Aorta (tissue), 5 donors: ENCODE data around the gene SLX1A. TPM values are rescaled to one million over a fixed set of nuclear protein-coding genes. Genes with fewer than 3 reads are reported as not detected.

Experiments
- ATAC-seq: fragments of 200-7000 bp; cut with Tn5 transposase; one replicate; pipeline ENCODE4 v1.9.1; 2022; ENCODE audit warnings: moderate library complexity; ENCODE audit not compliant: low FRiP score
- DNase-seq, 2 donors: peaks; one replicate each; pipeline ENCODE4 v3.0.0-alpha.2; 2020
- H3K27ac ChIP-seq, 2 donors: one replicate each; pipeline ENCODE4 v1.5.1; 2013; ENCODE audit warnings: low read length in 2 of 2, mild to moderate bottlenecking in 2 of 2, moderate library complexity in 2 of 2, control low read depth in 1 of 2, inconsistent platforms in 1 of 2, low read depth in 1 of 2
- H3K27me3 ChIP-seq, 2 donors: one replicate each; pipeline ENCODE4 v1.6.1; 2013; ENCODE audit warnings: control low read depth in 1 of 2, low read length in 1 of 2, mild to moderate bottlenecking in 1 of 2, moderate library complexity in 1 of 2; ENCODE audit not compliant: insufficient read depth in 2 of 2, control insufficient read depth in 1 of 2
- H3K36me3 ChIP-seq, 2 donors: one replicate each; pipeline ENCODE4 v1.6.1; 2013; ENCODE audit warnings: control low read depth in 1 of 2, low read length in 1 of 2, mild to moderate bottlenecking in 1 of 2; ENCODE audit not compliant: insufficient read depth in 2 of 2, control insufficient read depth in 1 of 2
- H3K4me1 ChIP-seq, 2 donors: one replicate each; pipeline ENCODE4 v1.6.1; 2013; ENCODE audit warnings: low read length in 2 of 2, control low read depth in 1 of 2, mild to moderate bottlenecking in 1 of 2, moderate library complexity in 1 of 2; ENCODE audit not compliant: insufficient read depth in 2 of 2, control insufficient read depth in 1 of 2
- H3K4me3 ChIP-seq, 2 donors: one replicate each; pipeline ENCODE4 v1.5.1; 2013; ENCODE audit warnings: low read length in 2 of 2, control low read depth in 1 of 2, mild to moderate bottlenecking in 1 of 2
- H3K9me3 ChIP-seq: one replicate; pipeline ENCODE4 v1.6.1; 2013; ENCODE audit warnings: mild to moderate bottlenecking, low read length; ENCODE audit not compliant: control insufficient read depth
- WGBS, 2 donors: extraction: QIAGEN DNeasy Blood & Tissue Kit; methylation state at CpG; one replicate each; pipeline ENCODE4 v1.1.7; 2013; 5-methylcytosine and 5-hydroxymethylcytosine counted together
- intact Hi-C, 2 donors: fragments of 100-400 bp; cut with DNase I; formaldehyde crosslinking; loops; one replicate each; pipeline versions ENCODE4 v1.14.2 to v1.15.0; 2022
- polyA plus RNA-seq, 2 donors: library from polyadenylated mRNA; stranded (reverse); fragments of 200-250 nt; gene quantifications; one replicate each; pipeline ENCODE4 v1.2.3, GENCODE V29; 2013
- total RNA-seq, 2 donors: library from RNA; stranded (reverse); fragmentation: NEBNext Ultra II Directional; extraction: Animal tissue kit (Norgen Biotek cat#: 25700); gene quantifications; one replicate each; pipeline ENCODE4 v1.2.1, GENCODE V29; 2021
- donor health status: healthy with polysubstance abuse.
- donor health status: Bipolar disorder and iron deficiency.
- donor health status: DM: no; HTN: no; CAD: no.
- donor health status: DM: no; HTN: no; CAD: no.
- donor health status: DM: yes; HTN: yes; CAD: no.

SLX1A gene
- total and polyA plus RNA-seq, 4 donors, result 19.8 to 66.6 (median 31.2) TPM

DNA sequence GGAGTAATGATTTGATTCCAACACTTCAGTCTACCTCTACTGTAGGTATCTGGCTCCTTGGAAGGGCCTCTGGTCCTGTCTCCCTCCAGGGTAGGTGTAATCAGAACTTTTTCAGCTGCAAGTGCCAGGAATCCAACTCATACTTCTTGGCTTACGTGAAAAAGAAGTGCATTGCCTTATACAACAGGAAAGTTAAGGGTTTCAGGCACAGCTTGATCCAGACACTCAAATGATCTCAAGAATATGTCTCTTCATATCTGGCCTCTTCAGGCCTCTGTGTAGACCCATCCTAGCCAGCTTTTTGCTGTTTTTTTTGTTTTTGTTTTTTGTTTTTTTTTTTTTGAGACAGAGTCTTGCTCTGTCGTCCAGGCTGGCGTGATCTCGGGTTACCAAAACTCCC is 14.5 kb upstream of the SLX1A start:
- intact Hi-C loops, result no loop called here
- Histone ChIP-seq H3K27me3 (no peaks in the 10 kb centered on the region), H3K4me3 (no peak overlapping the region), H3K36me3 (no peaks in the 10 kb centered on the region), H3K4me1 (no peaks in the 10 kb centered on the region), H3K9me3 (no peaks in the 10 kb centered on the region), H3K27ac (no peak overlapping the region)
- ATAC-seq (no peak), DNase-seq (no peak)
- 92 to 94% methylated on average over 4 of the region's 4 CpGs for WGBS, 2 donors

DNA sequence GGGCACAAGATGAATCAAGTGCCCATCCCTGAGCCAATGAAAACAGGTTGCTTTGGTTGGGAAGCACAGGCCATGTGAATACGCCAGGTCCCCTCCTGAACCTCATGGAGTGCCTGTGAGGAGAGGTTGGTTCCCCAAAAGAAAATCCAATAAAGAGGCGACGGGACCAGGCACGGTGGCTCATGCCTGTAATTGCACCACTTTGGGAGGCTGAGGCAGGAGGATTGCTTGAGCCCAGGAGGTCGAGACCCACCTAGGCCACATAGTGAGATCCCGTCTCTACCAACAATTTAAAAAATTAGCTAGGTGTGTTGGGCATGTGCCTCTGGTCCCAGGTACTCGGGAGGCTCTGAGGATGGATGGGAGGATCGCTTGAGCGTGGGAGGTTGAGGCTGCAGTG is 13.7 kb upstream of the SLX1A start:
- H3K27ac ChIP-seq, result no peak overlapping the region
- H3K9me3 ChIP-seq, result no peaks in the 10 kb centered on the region
- no peak overlapping the region for H3K4me3 ChIP-seq
- DNase-seq (no peak), ATAC-seq (no peak)
- no peaks in the 10 kb centered on the region for H3K4me1 ChIP-seq
- WGBS, 2 donors, result 93 to 97% methylated on average over 9 of the region's 9 CpGs
- no peaks in the 10 kb centered on the region for H3K27me3 ChIP-seq
- intact Hi-C loops, result loop anchor here in 1 of 2 donors (5.0 kb wide), 1 partner anchor 58 kb away; the partner anchor contains the start of gene MAPK3
- no peaks in the 10 kb centered on the region for H3K36me3 ChIP-seq

DNA sequence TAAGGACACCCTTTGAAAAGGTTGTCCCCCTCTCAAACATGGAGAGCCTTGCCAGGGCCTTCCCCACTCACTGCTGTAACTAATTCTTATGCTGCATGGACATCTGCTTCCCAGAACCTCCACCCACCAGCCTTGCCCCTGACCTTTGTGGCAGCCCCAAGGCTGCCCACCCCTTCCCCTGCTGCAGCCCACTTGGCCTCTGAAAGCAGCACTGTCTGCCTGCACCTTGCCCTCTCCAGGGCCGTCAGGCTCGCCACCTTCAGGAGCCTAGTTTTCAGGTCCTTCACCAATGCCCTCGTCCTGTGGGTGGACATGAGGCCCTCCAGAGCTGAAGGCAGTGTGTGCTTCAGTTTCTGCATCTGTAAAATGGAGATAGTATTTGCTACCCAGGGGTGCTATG is 12.9 kb upstream of the SLX1A start:
- H3K4me3 ChIP-seq, result no peak overlapping the region
- no peak overlapping the region for H3K27ac ChIP-seq
- DNase-seq (no peak), ATAC-seq (no peak)
- 77 to 91% methylated on average over 3 of the region's 3 CpGs for WGBS, 2 donors
- no peaks in the 10 kb centered on the region for H3K27me3 ChIP-seq
- no peaks in the 10 kb centered on the region for H3K4me1 ChIP-seq
- H3K36me3 ChIP-seq, result no peaks in the 10 kb centered on the region
- no peaks in the 10 kb centered on the region for H3K9me3 ChIP-seq
- intact Hi-C loops, result loop anchor here in 1 of 2 donors (5.0 kb wide), 1 partner anchor 58 kb away; the partner anchor contains the start of gene MAPK3

DNA sequence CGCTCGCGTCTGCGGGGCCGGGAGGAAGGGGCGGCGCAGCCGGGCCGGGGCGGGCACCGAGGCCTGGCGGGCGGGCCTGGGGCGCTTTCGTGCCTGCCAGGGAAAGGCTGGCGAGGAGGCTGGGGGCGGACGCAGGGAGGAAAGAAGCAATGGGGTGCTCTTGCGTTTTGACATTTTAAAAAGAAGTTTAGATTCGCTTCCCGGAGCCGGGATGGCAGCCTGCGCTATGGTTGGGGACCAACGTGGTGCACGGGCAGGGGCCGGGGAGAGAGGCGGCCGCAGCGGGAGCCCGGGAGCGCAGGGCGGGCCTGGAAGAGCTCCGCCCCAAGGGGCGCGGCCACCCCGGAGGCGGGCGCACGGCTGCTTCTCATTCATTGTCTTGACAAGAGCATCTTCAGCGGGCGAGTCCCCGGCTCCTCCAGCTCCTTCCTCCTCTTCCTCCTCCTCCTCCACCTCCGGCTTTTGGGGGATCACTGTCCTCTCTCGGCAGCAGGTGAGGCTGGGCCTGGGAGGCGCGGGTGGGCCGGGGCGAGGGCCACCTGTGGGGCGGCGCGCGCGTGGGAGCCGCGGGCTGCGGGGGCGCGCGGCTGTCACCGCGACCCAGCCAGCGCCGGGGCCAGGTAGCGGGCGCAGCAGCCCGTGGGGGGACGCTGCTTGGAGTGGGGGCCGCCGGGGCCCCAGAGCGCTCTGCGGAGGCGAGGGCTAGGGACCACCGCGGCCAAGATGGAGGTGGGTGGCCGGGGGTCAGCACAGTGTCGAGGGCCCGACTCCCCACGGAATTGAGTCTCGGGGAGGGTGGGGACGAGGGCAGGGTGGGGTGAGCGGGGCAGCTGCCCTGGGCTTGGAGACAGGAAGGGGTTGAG is 10.2 kb upstream of the SLX1A start, which contains the start of gene CORO1A:
Gene CORO1A (plus strand): TSS at position 370 of the 863 bp plus-strand sequence. CDS start 1,608 bp downstream, outside the sequence.
- intact Hi-C loops, result loop anchor here in 1 of 2 donors (5.0 kb wide), 1 partner anchor 61 kb away; the partner anchor contains the start of gene MAPK3
- H3K27me3 ChIP-seq, result no peaks in the 10 kb centered on the region
- ATAC-seq (peak; percentile 86), DNase-seq (peak; percentile 91 to 94)
- no peaks in the 10 kb centered on the region for H3K9me3 ChIP-seq
- peak within 1 kb of the TSS; percentile 59 to 88 for H3K4me3 ChIP-seq
- no peaks in the 10 kb centered on the region for H3K36me3 ChIP-seq
- H3K27ac ChIP-seq, result peak within 1 kb of the TSS in 1 of 2 donors; percentile 31
- H3K4me1 ChIP-seq, result no peaks in the 10 kb centered on the region
- WGBS, 2 donors, result 0 to 1% methylated on average over 53 to 81 of the region's 81 CpGs

DNA sequence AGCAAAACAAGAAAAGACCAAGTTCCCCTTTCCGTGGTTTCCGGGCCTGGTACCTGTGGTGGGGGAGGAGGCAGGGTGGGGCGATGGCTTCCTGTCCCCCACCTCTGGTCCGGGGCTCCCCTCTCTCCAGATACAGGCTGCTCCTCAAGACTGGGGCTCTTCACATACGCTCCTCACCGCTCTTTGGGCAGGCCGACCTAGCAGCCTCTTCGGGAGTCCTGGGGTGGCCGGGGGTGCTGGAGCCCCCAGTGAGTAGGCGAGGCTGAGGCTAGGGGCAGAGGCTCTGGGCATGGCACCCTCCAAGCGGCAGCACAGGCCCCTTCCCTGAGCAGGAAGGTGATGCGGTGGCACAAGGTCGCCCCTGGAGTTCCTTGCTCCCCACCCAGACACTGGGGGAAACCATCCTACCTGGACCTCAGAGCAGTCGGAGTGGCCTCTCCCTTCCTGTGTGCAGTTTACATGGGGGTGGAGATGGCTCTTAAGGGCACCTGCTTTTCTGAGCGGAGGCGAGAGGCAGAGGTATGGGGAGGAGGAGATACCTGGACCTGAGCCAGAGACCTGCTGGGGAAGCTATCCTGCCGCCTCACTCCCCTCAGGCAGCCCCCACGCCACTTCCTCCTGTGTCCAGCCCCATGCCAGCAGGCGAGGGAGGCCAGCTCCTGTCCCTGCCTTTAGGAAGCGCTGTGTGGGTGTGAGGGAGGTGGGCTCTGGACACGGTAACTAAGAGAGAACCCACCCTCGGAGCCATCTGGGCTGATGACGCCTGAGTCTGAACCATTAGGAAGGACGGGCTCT is 9.4 kb upstream of the SLX1A start:
- Histone ChIP-seq H3K36me3 (no peaks in the 10 kb centered on the region), H3K4me1 (no peaks in the 10 kb centered on the region), H3K27ac (no peak overlapping the region), H3K27me3 (no peaks in the 10 kb centered on the region), H3K4me3 (no peak overlapping the region), H3K9me3 (no peaks in the 10 kb centered on the region)
- WGBS, 2 donors, result 51 to 52% methylated on average over 21 to 24 of the region's 24 CpGs
- intact Hi-C loops, result loop anchor here in 1 of 2 donors (5.0 kb wide), 1 partner anchor 62 kb away; the partner anchor contains the start of gene MAPK3
- peak; percentile 69 to 77 for DNase-seq
- ATAC-seq, result no peak

DNA sequence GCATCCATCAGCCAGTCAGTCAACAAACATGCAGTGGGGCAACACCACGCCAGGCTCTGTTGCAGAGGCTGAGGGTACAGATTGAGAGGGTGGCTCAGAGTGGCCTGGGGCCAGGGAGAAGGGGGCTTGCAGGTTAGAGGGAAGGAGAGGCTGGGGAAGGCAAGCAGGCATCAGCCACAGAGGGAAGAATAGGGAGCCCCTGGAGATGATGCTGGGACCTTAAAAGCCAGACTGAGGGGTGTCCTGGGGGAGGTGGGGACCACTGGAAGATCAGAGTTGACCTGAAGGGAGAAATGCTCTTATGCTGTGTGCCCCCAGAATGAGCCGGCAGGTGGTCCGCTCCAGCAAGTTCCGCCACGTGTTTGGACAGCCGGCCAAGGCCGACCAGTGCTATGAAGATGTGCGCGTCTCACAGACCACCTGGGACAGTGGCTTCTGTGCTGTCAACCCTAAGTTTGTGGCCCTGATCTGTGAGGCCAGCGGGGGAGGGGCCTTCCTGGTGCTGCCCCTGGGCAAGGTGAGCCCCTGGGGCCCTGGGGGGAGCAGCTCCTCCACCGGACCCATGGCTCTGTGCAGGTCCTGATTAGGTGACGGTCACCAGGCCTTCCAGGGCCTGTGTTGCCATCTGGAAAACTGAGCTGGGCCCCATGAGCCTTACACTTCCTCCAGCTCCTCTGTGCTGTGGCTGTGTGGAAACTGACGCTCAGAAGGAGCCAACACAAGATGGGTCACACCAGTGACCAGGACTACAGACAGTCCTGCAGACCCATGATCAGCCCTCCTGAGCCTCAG is 8.6 kb upstream of the SLX1A start:
- peak; percentile 56 to 76 for DNase-seq
- 83 to 92% methylated on average over 13 of the region's 13 CpGs for WGBS, 2 donors
- ATAC-seq, result no peak
- no peaks in the 10 kb centered on the region for H3K9me3 ChIP-seq
- H3K27me3 ChIP-seq, result no peaks in the 10 kb centered on the region
- H3K27ac ChIP-seq, result no peak overlapping the region
- no peak overlapping the region for H3K4me3 ChIP-seq
- H3K36me3 ChIP-seq, result no peaks in the 10 kb centered on the region
- intact Hi-C loops, result loop anchor here in 1 of 2 donors (5.0 kb wide), 1 partner anchor 63 kb away; the partner anchor contains the start of gene MAPK3
- no peaks in the 10 kb centered on the region for H3K4me1 ChIP-seq

DNA sequence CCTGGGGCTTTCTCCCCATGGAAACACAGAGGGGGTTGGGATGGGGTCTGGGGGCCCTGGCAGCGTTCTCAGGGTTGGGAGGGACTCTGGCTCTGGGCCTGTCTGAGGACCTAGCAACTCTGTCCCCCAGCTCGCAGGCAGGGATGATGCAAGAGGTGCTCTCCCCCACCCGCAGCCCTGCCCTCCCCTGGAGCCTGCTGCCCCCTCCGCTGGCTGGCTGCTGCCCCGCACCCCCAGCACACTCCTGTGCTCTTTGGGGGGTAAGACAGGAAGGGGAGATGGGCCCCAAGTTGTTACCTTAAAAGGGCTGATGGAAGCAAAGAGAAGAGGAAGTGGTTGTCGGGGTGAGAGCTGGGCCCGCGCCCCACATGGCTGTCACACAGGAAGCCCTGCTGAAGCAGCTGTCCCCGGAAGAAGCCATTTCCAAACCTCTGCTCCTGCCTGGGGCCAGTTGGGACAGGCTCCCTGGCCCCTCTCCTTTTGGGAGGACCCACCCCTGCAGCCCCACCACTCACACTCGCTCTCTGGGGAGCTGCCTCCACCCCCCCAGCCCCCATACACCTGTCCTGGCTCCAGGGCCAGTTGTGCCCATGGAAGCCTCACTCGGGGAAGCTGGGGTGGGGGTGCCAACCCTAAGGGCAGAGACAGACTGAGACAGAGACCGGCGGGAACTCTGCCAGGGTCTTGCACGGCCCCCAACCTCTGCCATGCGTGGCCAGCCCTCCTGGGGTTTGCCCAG is 7.8 kb upstream of the SLX1A start:
- ATAC-seq (peak; percentile 12), DNase-seq (peak; percentile 81 to 84)
- 84 to 86% methylated on average over 15 of the region's 15 CpGs for WGBS, 2 donors
- Histone ChIP-seq H3K27me3 (no peaks in the 10 kb centered on the region), H3K4me1 (no peaks in the 10 kb centered on the region), H3K27ac (no peak overlapping the region), H3K4me3 (no peak overlapping the region), H3K36me3 (no peaks in the 10 kb centered on the region), H3K9me3 (no peaks in the 10 kb centered on the region)
- intact Hi-C loops, result no loop called here
